Measurements from ENCODE around the gene LRRC27. TPM values are rescaled to one million over a fixed set of nuclear protein-coding genes. Genes with fewer than 3 reads are reported as not detected.
"Not testable (repeated sequence)": the region's sequence is repeated elsewhere in the genome, so short reads cannot be mapped to it uniquely, and the experiment has no call there.

Gene LRRC27
- total RNA-seq, 2 experiments from 2014 or later = 2.5 to 2.8 TPM

DNA sequence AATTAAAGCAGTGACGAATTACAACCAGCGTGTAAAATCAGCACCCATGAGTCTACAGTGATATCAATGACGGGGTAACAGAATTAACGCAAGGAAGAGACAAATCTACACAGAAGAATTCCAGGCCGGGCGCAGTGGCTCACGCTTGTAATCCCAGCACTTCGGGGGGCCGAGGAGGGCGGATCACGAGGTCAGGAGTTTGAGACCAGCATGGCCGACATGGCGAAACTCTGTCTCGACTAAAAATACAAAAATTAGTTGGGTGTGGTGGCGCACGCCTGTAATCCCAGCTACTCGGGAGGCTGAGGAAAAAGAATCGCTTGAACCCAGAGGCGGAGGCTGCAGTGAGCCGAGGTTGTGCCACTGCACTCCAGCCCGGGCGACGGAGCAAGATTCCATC, 36.5 kb upstream of the LRRC27 start:
- H3K36me3 Mint-ChIP-seq; H3K9me3 Mint-ChIP-seq; CTCF ChIA-PET; H3K27me3 Mint-ChIP-seq; DNase-seq; H3K27ac Mint-ChIP-seq; H3K4me1 Mint-ChIP-seq (ENCODE audit: low read depth); POLR2A ChIA-PET; intact Hi-C loops (cut with micrococcal nuclease); H3K4me3 Mint-ChIP-seq: not testable (repeated sequence)

DNA sequence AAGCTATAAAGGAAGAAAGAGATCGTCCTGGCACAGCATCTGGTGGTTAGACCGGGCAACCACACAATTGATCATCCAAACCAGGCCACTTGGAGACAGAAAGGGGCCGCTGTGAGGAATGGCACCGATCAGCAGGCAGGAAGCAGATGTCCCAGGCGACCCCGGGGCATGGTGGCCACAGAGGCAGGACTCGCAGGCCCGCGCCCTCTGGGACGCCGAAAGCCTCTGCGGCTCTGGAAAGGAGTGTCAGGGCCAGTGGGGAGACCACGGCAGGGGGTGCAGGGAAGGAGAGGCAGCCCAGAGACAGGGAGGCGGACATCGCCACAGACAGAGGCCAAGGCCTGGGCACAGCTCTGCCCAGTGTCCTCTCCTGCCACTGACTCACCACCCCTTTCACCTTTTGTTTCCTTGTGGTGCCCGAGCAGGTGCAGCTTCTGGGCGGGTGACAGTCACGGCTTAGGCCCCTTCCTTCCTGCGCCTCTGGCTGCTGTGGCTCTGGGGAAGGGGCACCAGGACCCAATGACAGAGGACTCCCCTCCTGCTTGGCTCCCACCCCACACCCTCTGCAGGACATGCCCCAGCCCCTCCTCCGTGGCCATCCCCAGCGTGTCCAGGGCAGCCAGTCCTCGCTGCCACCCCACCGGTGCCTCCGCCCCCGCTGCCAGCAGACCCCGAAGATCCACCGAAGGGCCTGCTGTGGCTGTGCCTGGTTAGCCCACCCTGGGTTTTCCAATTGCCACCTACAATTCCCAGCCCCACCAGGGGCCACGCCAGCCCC, 35.1 kb upstream of the LRRC27 start:
- no peaks in the 10 kb centered on the region for H3K27me3 Mint-ChIP-seq
- DNase-seq = no peak
- H3K9me3 Mint-ChIP-seq = no peaks in the 10 kb centered on the region
- H3K36me3 Mint-ChIP-seq = no peaks in the 10 kb centered on the region
- H3K4me3 Mint-ChIP-seq = no peak overlapping the region
- intact Hi-C loops (cut with micrococcal nuclease) = no loop called here
- CTCF ChIA-PET = no interaction called here
- H3K27ac Mint-ChIP-seq = no peak overlapping the region
- no peaks in the 10 kb centered on the region for H3K4me1 Mint-ChIP-seq (ENCODE audit: low read depth)
- POLR2A ChIA-PET = no interaction called here

DNA sequence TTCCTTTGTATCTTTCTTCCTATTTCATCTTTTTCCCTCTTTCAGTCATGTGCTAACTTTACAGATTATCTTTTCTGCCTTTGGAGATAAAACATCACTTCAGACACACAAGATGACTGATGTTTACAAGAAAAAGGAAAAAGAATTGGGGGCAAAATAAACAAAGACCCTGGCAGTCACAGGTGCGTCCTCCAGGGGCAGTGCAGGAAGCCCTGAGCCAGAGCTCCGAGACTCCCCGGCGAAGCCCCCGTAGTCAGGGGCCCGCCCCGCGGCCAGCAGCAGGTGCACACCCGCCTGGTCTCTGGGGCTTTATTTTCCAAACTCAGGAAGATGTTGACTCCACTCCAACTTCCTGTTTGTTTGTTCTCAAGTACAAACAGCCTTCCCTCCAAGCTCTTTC, 34.5 kb upstream of the LRRC27 start:
- ChIA-PET CTCF (no interaction called here), POLR2A (no interaction called here)
- Mint-ChIP-seq H3K9me3 (no peaks in the 10 kb centered on the region), H3K27ac (no peak overlapping the region), H3K27me3 (no peaks in the 10 kb centered on the region), H3K4me3 (no peak overlapping the region), H3K36me3 (no peaks in the 10 kb centered on the region), H3K4me1 (ENCODE audit: low read depth) (no peaks in the 10 kb centered on the region)
- no peak for DNase-seq
- intact Hi-C loops (cut with micrococcal nuclease) = no loop called here

DNA sequence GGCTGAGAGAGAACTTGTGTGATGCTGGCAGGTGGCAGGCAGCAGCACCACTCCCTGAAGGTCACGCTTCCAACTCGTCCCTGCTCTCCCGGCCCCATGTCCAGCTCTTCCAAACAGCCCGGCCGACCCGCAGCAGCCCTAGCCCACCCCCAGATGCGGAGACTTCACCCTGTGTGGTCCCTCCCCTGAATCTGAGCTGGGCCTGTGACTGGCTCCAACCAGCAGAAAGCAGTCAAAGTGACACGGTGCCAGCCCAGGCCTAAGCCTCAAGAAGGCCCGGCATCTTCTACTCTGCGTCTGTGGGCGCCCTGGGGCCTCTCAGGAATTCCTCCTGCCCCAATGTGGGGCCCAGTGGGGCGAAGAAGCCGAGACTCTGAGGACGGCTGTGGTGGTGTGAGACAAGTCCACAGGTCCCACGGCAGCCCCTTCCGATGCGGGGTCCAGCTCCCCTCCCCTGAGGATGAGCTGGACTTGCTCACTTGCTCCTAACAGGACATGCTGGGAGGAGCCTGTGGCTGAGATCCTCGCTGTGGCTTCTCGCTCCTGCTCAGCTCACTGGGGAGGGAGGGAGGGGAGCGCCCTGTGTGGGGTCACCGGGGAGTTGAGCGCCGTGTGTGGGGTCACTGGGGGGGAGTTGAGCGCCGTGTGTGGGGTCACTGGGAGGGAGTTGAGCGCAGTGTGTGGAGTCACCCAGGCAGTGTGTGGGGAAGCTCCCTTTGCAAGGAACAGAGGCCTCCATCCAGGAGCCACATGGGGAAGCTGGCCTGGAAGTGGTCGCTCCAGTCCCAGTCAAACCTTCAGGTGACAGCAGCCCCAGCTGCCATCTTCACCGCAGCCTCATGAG, 33.7 kb upstream of the LRRC27 start:
- ChIA-PET CTCF (no interaction called here), POLR2A (no interaction called here)
- H3K4me3 Mint-ChIP-seq = no peak overlapping the region

DNA sequence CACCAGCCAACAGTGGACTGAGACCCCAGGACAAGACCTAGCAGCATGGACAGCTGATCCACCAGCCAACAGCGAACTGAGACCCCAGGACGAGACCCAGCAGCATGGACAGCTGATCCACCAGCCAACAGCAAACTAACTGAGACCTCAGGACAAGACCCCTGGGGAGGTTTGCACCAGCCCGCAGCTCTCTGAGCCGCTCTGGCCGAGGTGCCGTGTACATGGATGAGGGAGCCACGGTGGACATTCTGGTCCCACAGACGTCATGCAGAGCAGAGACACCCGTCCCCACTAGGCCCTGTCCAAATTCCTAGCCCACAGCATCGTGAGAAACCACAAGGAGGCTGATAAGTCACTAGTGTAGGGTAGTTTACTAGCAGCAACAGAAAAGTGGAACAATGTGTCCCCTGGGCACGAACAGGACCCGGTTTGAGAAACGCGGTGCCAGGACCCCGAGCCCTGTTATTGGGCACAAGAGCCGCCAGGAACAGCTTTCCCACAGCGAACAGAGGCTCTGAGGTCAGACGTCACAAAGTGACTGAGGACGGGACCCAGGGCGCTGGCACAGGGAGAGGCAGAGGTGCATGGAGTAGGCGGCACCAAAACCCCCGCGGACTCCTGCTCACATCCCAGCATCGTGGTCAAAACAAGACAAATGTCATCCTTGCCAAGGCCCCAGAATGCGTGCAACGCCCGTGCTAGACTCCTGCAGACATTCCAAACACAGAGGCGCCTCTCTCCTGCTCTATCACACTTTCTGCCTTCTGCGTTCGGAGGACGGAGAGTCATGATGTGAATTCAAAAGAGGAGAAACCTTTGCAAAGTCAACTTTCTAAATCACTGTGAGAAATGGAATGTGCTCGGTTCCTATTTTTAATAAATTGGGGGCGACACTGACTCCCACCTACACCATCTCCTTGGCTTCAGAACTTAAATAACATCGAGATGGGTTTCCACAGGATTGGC, 32.3 kb upstream of the LRRC27 start:
- H3K27me3 Mint-ChIP-seq = no peaks in the 10 kb centered on the region
- no peaks in the 10 kb centered on the region for H3K9me3 Mint-ChIP-seq
- H3K4me3 Mint-ChIP-seq = no peak overlapping the region
- DNase-seq = no peak
- H3K4me1 Mint-ChIP-seq (ENCODE audit: low read depth) = no peaks in the 10 kb centered on the region
- POLR2A ChIA-PET = no interaction called here
- intact Hi-C loops (cut with micrococcal nuclease) = no loop called here
- CTCF ChIA-PET = interaction anchor here (0.7 kb wide), 1 partner anchor 215 kb away, joined by 5 read pairs; no protein-coding TSS in a partner anchor
- H3K36me3 Mint-ChIP-seq = no peaks in the 10 kb centered on the region
- no peak overlapping the region for H3K27ac Mint-ChIP-seq

More for the DNA sequence above, 33.7 kb upstream of the LRRC27 start:
- Mint-ChIP-seq H3K9me3 (no peaks in the 10 kb centered on the region), H3K27me3 (no peaks in the 10 kb centered on the region), H3K4me1 (ENCODE audit: low read depth) (no peaks in the 10 kb centered on the region), H3K27ac (no peak overlapping the region), H3K36me3 (no peaks in the 10 kb centered on the region)
- no peak for DNase-seq
- intact Hi-C loops (cut with micrococcal nuclease) = no loop called here

DNA sequence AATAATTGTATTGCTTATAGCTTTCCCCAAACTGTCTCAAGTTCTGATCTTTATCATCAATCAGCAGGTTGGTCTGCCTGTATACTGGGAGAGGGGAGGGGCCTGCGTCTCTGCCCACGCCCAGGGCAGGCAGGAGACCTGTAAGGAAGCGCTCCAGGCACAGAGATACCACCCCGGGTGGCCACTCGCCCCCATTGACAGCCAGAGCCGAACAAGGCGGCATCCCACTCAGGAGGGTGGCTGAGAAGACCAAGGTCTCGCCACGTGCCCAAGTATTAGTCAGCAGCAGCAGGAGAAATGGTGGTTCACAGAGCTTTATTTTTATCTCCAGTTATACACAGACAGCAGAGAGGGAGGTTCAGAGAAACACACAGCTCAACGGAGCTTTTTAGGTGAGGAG, 31.4 kb upstream of the LRRC27 start:
- intact Hi-C loops (cut with micrococcal nuclease) = no loop called here
- no peak overlapping the region for H3K27ac Mint-ChIP-seq
- POLR2A ChIA-PET = no interaction called here
- H3K36me3 Mint-ChIP-seq = no peaks in the 10 kb centered on the region
- no peak overlapping the region for H3K4me3 Mint-ChIP-seq
- DNase-seq = no peak
- no peaks in the 10 kb centered on the region for H3K9me3 Mint-ChIP-seq
- no peaks in the 10 kb centered on the region for H3K27me3 Mint-ChIP-seq
- H3K4me1 Mint-ChIP-seq (ENCODE audit: low read depth) = no peaks in the 10 kb centered on the region
- CTCF ChIA-PET = interaction anchor here (1.0 kb wide), 1 partner anchor 60 kb away, joined by 5 read pairs; no protein-coding TSS in a partner anchor

DNA sequence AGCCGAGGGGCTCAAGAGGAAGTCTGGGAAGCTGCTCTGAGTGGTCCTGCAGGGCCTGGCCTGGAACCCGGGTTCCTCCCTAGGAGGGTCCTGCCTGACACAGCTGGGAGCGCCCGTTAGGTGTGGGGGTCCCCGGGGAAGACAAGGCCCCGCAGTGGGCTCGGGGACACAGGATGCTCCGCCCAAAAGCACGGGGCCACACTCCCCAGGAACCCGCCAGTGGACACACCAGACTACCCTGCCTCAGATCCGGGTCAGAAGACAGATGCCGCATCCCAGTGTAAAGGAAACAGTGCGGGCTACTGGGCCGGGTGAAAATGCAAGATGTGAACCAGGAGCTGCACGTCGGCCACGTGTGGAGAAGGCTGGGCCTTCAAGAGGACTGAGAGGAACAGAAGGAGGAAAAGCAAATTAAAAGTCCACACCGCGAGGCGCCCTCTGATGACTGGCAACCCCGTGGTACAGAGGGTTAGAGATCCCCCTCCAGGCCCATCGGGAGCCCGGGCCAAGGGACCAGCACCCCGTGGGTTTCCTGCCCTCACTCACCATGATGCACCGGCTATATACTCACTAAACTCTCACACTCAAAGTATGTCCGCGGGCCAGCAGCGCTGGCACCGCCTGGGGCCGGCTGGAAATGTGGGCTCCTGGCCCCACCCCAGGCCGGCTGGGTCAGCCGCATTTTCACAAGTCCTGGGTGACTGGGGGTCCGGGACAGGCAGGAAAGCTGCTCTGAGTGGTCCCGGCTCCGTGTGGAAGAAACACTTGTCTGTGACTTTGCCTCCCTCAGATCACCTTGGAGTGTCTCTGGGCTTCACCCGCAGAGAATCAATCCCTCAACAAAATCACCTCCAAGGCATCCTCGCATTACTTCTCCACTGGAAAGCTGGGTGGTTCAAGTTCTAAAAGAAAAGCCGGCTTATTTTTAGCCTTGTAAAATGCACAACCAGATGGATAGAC, 30.3 kb upstream of the LRRC27 start:
- Mint-ChIP-seq H3K4me1 (ENCODE audit: low read depth) (no peaks in the 10 kb centered on the region), H3K4me3 (no peak overlapping the region), H3K36me3 (no peaks in the 10 kb centered on the region), H3K27me3 (no peaks in the 10 kb centered on the region), H3K9me3 (no peaks in the 10 kb centered on the region), H3K27ac (no peak overlapping the region)
- ChIA-PET CTCF (interaction anchor here (1.0 kb wide), 1 partner anchor 59 kb away, joined by 5 read pairs; no protein-coding TSS in a partner anchor), POLR2A (no interaction called here)
- intact Hi-C loops (cut with micrococcal nuclease) = no loop called here
- no peak for DNase-seq

DNA sequence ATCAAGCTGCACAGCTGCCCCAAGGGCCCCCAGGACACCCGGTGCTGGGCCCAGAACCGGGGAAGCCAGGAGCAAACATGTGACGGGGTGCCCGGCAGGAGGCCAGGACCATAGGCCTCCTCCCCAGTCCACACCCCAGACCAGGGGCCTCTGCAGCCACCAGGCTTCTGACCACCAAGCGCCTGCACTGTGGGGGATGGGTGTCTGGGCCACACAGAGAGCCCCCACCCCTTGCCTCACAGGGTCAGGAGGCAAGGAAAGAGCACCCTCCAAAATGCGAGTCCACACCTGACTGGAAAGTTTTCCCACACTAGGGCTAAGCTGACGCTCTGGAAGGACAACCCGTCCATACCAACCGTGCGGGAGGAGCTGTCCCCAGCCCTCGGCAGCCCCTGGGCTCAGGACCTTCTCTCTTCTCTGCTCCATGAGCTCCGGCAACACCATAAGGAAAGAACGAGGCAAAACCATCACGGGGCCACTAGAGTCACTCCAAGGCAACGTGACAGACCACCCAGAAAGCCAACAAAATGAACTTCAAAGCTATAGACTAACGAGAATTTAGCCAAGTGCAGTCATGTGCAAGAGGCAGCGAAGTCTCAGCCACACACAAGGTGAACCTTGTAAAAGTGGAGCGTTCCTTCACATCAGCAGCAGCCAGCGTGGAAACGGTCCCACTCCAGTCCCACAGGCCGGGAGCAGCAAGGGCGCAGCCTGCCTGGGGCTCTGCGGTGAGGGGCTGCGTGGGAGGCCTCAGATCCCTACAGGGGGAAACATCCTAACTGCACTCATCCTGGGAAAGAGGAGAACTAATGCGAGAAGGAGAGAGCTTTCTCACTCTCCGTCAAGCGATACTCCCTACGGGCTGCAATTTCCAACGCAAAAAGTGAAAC, 29.3 kb upstream of the LRRC27 start:
- intact Hi-C loops (cut with micrococcal nuclease) = no loop called here
- Mint-ChIP-seq H3K9me3 (no peaks in the 10 kb centered on the region), H3K27ac (no peak overlapping the region), H3K4me3 (no peak overlapping the region), H3K27me3 (no peaks in the 10 kb centered on the region), H3K4me1 (ENCODE audit: low read depth) (peaks cover 3% of the 10 kb centered on the region), H3K36me3 (no peaks in the 10 kb centered on the region)
- no peak for DNase-seq
- POLR2A ChIA-PET = no interaction called here
- CTCF ChIA-PET = interaction anchor here (0.7 to 0.9 kb wide), 2 partner anchors 50 to 144 kb away, joined by 3 to 4 read pairs; no protein-coding TSS in a partner anchor

DNA sequence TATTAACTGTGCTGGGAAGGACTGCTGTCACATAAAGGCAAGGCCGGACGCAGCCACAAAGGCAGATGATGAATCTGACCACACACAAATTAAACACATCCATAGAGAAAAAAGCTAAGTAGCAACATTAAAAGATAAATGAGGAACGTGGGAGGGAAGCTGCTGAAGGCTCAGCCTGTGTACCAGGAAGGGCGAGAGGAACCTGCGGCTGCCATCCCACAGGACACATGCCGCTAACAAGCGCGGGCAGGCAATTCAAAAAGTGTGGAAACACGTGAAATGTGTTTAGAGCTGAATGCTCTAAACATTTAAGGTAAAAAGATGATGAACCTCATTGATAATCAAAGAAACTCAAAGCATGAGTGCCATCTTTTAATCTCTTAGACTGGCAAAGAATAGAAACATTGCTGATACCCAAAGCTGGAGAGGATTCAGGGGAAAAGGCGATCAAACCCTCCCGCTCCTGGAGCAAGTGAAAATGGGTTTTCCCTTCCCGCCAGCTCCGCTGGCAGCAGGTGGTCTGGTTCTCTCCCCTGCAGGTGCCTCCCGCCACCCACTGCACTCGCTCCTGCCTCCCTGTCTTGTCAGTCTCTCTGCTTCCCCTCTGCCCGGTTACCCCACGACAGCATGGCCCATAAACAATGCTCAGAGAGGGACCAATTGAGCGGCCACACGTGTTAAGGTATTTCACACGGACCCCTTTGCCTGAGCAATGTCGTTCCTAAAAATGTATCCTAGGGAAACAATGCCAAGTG, 28.5 kb upstream of the LRRC27 start:
- no peak overlapping the region for H3K27ac Mint-ChIP-seq
- intact Hi-C loops (cut with micrococcal nuclease) = no loop called here
- ChIA-PET POLR2A (no interaction called here), CTCF (interaction anchor here (0.7 to 0.9 kb wide), 2 partner anchors 49 to 143 kb away, joined by 3 to 4 read pairs; no protein-coding TSS in a partner anchor)
- H3K9me3 Mint-ChIP-seq = no peaks in the 10 kb centered on the region
- no peak for DNase-seq
- no peaks in the 10 kb centered on the region for H3K27me3 Mint-ChIP-seq
- H3K4me3 Mint-ChIP-seq = no peak overlapping the region
- H3K4me1 Mint-ChIP-seq (ENCODE audit: low read depth) = peaks cover 3% of the 10 kb centered on the region
- H3K36me3 Mint-ChIP-seq = no peaks in the 10 kb centered on the region

Data from activated CD4-positive, alpha-beta memory T cell treated with anti-CD3 and anti-CD28 coated beads for 36 hours (primary cell).